Upper lobe of left lung (tissue), 4 donors: Measurements from ENCODE around the gene TMEM273.

Source experiments
- CTCF ChIP-seq, 6 experiments: fragments of 450-650 bp in 4 of 6; fragments of 200-600 bp in 2 of 6; sonication (generic) in 2 of 6; IDR thresholded peaks; one replicate each; pipeline ENCODE4 v1.5.1; 2016 to 2019; ENCODE audit warnings: antibody characterized with exemption in 6 of 6
- EP300 ChIP-seq, 4 donors: sonication (generic); formaldehyde crosslinking; IDR thresholded peaks; one replicate each; pipeline ENCODE4 v1.5.1; 2017; ENCODE audit warnings: antibody characterized with exemption in 4 of 4, control low read depth in 2 of 4
- POLR2A ChIP-seq, 4 donors: fragments of 450-650 bp; IDR thresholded peaks; one replicate each; pipeline ENCODE4 v1.5.1; 2016 to 2017; ENCODE audit warnings: antibody characterized with exemption in 4 of 4, mild to moderate bottlenecking in 2 of 4
- POLR2AphosphoS5 ChIP-seq, 2 donors: sonication (generic); formaldehyde crosslinking; IDR thresholded peaks; one replicate each; pipeline ENCODE4 v1.5.1; 2017; ENCODE audit warnings: antibody characterized with exemption in 2 of 2

GRCh38 chr10:49175587-49176309 is 12.4 kb downstream of the TMEM273 start:
- no peak for TF ChIP-seq CTCF (IDR thresholded peaks at IDR 0.05)
- TF ChIP-seq POLR2AphosphoS5 (IDR thresholded peaks at IDR 0.05): no peak
- no peak for TF ChIP-seq POLR2A (IDR thresholded peaks at IDR 0.05)
- TF ChIP-seq EP300 (IDR thresholded peaks at IDR 0.05): no peak
